PC-3 (cell line): ENCODE data around the gene AKR1B15. TPM values are rescaled to one million over a fixed set of nuclear protein-coding genes. Genes with fewer than 3 reads are reported as not detected.

Source experiments
- ATAC-seq: fragments of 200-7000 bp; cut with Tn5 transposase; 2 replicates; pipeline ENCODE4 v1.9.1; 2020; ENCODE audit warnings: mild to moderate bottlenecking, moderate library complexity
- BruUV-seq: library from RNA; stranded (reverse); fragments of 400-500 nt; replicated peaks from 2 replicates; lab custom pipeline; 2021; lab: Mats Ljungman, UMichigan
- CTCF ChIA-PET: fragments of 300-600 bp; sonication (Branson Sonifier 250); formaldehyde crosslinking; loops from one replicate; lab custom pipeline; 2022; ENCODE audit warnings: antibody characterized with exemption; lab: Charles Lee
- POLR2A ChIA-PET: fragments of 300-600 bp; sonication (Branson Sonifier 250); formaldehyde crosslinking; loops from one replicate; lab custom pipeline; 2022; ENCODE audit warnings: antibody characterized with exemption; ENCODE audit not compliant: unreplicated experiment; lab: Charles Lee
- DNase-seq: peaks from one replicate; pipeline ENCODE4 v3.0.0-alpha.2; 2015
- H2AFZ ChIP-seq: fragments of 300-600 bp; sonication (generic); 2 replicates; pipeline ENCODE4 v1.6.0; 2016; ENCODE audit warnings: antibody characterized with exemption, low read length
- H3F3A ChIP-seq: fragments of 300-600 bp; sonication (generic); one replicate; pipeline ENCODE4 v1.6.0; 2017; ENCODE audit warnings: antibody characterized with exemption, low read length, control low read depth, mild to moderate bottlenecking; ENCODE audit not compliant: unreplicated experiment
- H3K27ac ChIP-seq: fragments of 300-600 bp; sonication (generic); 2 replicates; pipeline ENCODE4 v1.5.1; 2016; ENCODE audit warnings: mild to moderate bottlenecking, low read length
- H3K27me3 ChIP-seq: fragments of 300-600 bp; sonication (generic); 2 replicates; pipeline ENCODE4 v1.6.1; 2016; ENCODE audit warnings: low read length, mixed read lengths
- H3K36me3 ChIP-seq: fragments of 300-600 bp; sonication (generic); 2 replicates; pipeline ENCODE4 v1.6.1; 2016; ENCODE audit warnings: low read depth, mixed run types, low read length, mixed read lengths
- H3K4me1 ChIP-seq: fragments of 300-600 bp; sonication (generic); 2 replicates; pipeline ENCODE4 v1.5.1; 2016; ENCODE audit warnings: low read length; ENCODE audit not compliant: insufficient read depth
- H3K4me2 ChIP-seq: fragments of 300-600 bp; sonication (generic); 2 replicates; pipeline ENCODE4 v1.6.0; 2016; ENCODE audit warnings: low read length
- H3K4me3 ChIP-seq: fragments of 300-600 bp; sonication (generic); 2 replicates; pipeline ENCODE4 v1.5.1; 2016; ENCODE audit warnings: mild to moderate bottlenecking, low read length, mixed read lengths
- H3K79me2 ChIP-seq: fragments of 300-600 bp; sonication (generic); 2 replicates; pipeline ENCODE4 v1.6.1; 2017; ENCODE audit warnings: low read length, mixed read lengths
- H3K9ac ChIP-seq: fragments of 300-600 bp; sonication (generic); 2 replicates; pipeline ENCODE4 v1.6.0; 2016; ENCODE audit warnings: mild to moderate bottlenecking, low read length
- H3K9me2 ChIP-seq: fragments of 300-600 bp; sonication (generic); replicated peaks from 2 replicates; pipeline ENCODE4 v1.6.1; 2016; ENCODE audit warnings: mixed run types, low read length, mixed read lengths
- H3K9me3 ChIP-seq: fragments of 300-600 bp; sonication (generic); 2 replicates; pipeline ENCODE4 v1.6.1; 2016; ENCODE audit warnings: low read length, mixed read lengths
- H4K20me1 ChIP-seq: fragments of 300-600 bp; sonication (generic); 2 replicates; pipeline ENCODE4 v1.6.1; 2016; ENCODE audit warnings: low read length, mixed read lengths
- CTCF ChIP-seq: fragments of 300-600 bp; sonication (generic); conservative IDR thresholded peaks from 2 replicates; pipeline ENCODE4 v1.5.1; 2017; ENCODE audit warnings: antibody characterized with exemption, low read depth, mild to moderate bottlenecking, low read length
- EZH2 ChIP-seq: fragments of 300-600 bp; sonication (generic); IDR thresholded peaks from one replicate; pipeline ENCODE4 v1.6.1; 2017; ENCODE audit warnings: antibody characterized with exemption, mild to moderate bottlenecking, low read length; ENCODE audit not compliant: unreplicated experiment
- EZH2phosphoT487 ChIP-seq: fragments of 300-600 bp; sonication (generic); IDR thresholded peaks from 2 replicates; pipeline ENCODE4 v1.6.1; 2018; ENCODE audit warnings: mild to moderate bottlenecking, antibody characterized with exemption, low read length, borderline replicate concordance
- intact Hi-C: fragments of 100-400 bp; cut with micrococcal nuclease; formaldehyde crosslinking; loops from 2 replicates; pipeline ENCODE4 v1.9.0; 2023
- total RNA-seq: library from RNA; depleted of rRNA; stranded (reverse); fragments of >200 nt; gene quantifications from 2 replicates; pipeline ENCODE4 v1.2.3, GENCODE V29; 2014

AKR1B15 gene
- total RNA-seq, 1 experiment from 2014 or later, result 0.40 TPM

- Histone ChIP-seq H4K20me1 (no peaks in the 10 kb centered on the region), H3K79me2 (no peaks in the 10 kb centered on the region), H3K27ac (no peak overlapping the region), H3K4me1 (peaks cover 11% of the 10 kb centered on the region), H3F3A (no peaks in the 10 kb centered on the region), H3K9ac (no peak overlapping the region), H3K9me2 (no peaks in the 10 kb centered on the region), H2AFZ (no peak overlapping the region), H3K9me3 (no peaks in the 10 kb centered on the region), H3K36me3 (no peaks in the 10 kb centered on the region), H3K4me2 (no peak overlapping the region), H3K27me3 (no peaks in the 10 kb centered on the region), H3K4me3 (no peak overlapping the region)
- intact Hi-C loops, result no loop called here
- ChIA-PET POLR2A (no interaction called here), CTCF (no interaction called here)
- no peak for ATAC-seq
- no TSS peak for BruUV-seq
- DNase-seq, result no peak
- TF ChIP-seq EZH2phosphoT487 (no peak), CTCF (no peak), EZH2 (no peak)
These were observed 52.5 kb downstream of the AKR1B15 start for GRCh38 chr7:134601459-134601858.

GRCh38 chr7:134602881-134603451 is 54.1 kb downstream of the AKR1B15 start:
- ATAC-seq (no peak), DNase-seq (no peak)
- intact Hi-C loops, result no loop called here

More at GRCh38 chr7:134602881-134603451, 54.1 kb downstream of the AKR1B15 start:
- H3K36me3 ChIP-seq, result no peaks in the 10 kb centered on the region
- no peaks in the 10 kb centered on the region for H3K9me2 ChIP-seq
- H2AFZ ChIP-seq, result no peak overlapping the region
- H3K4me3 ChIP-seq, result no peak overlapping the region
- no peak overlapping the region for H3K9ac ChIP-seq
- no peaks in the 10 kb centered on the region for H3K9me3 ChIP-seq
- H3F3A ChIP-seq, result no peaks in the 10 kb centered on the region
- H3K4me2 ChIP-seq, result no peak overlapping the region
- no TSS peak for BruUV-seq
- no peaks in the 10 kb centered on the region for H4K20me1 ChIP-seq
- H3K27ac ChIP-seq, result no peak overlapping the region
- peaks cover 11% of the 10 kb centered on the region for H3K4me1 ChIP-seq
- H3K79me2 ChIP-seq, result no peaks in the 10 kb centered on the region
- ChIA-PET CTCF (no interaction called here), POLR2A (interaction anchor here (0.7 kb wide), 1 partner anchor 87 kb away, joined by 4 read pairs; no protein-coding TSS in a partner anchor)
- no peak for TF ChIP-seq CTCF
- TF ChIP-seq EZH2, result no peak
- no peak for TF ChIP-seq EZH2phosphoT487
- no peaks in the 10 kb centered on the region for H3K27me3 ChIP-seq
